Gastrocnemius medialis (tissue), 4 donors: ENCODE results near the gene CDC5L. TPM values are rescaled to one million over a fixed set of nuclear protein-coding genes. Genes with fewer than 3 reads are reported as not detected.
"Not testable (repeated sequence)": the region's sequence is repeated elsewhere in the genome, so short reads cannot be mapped to it uniquely, and the experiment has no call there.

Experiments used
- ATAC-seq, 2 donors: fragments of 150-250 bp; one replicate each; pipeline ENCODE4 v1.9.1; 2016
- DNase-seq, 2 donors: peaks; one replicate each; pipeline ENCODE4 v3.0.0-alpha.2; 2019
- H3K27ac ChIP-seq, 4 donors: fragments of 200-600 bp; sonication (generic); 1 replicate in 1 of 4; 2 replicates in 3 of 4; pipeline ENCODE4 v1.5.1; 2016 to 2018; ENCODE audit warnings: mild to moderate bottlenecking in 2 of 4, moderate library complexity in 1 of 4
- H3K27me3 ChIP-seq, 3 donors: fragments of 200-600 bp; sonication (generic) in 2 of 3; 1 replicate in 1 of 3; 2 replicates in 2 of 3; pipeline versions ENCODE4 v1.5.1 to v1.6.0; 2016 to 2019; ENCODE audit warnings: mild to moderate bottlenecking in 1 of 3, moderate library complexity in 1 of 3
- H3K36me3 ChIP-seq, 2 donors: fragments of 200-600 bp; sonication (generic) in 1 of 2; one replicate each; pipeline ENCODE4 v1.5.1; 2017 to 2018
- H3K4me1 ChIP-seq, 2 donors: fragments of 200-600 bp; sonication (generic) in 1 of 2; one replicate each; pipeline ENCODE4 v1.5.1; 2016 to 2017; ENCODE audit warnings: mild to moderate bottlenecking in 2 of 2
- H3K4me3 ChIP-seq, 4 donors: fragments of 200-600 bp; sonication (generic) in 3 of 4; 1 replicate in 1 of 4; 2 replicates in 3 of 4; pipeline ENCODE4 v1.5.1; 2016 to 2019; ENCODE audit warnings: mild to moderate bottlenecking in 2 of 4
- H3K9me3 ChIP-seq, 3 donors: fragments of 200-600 bp; sonication (generic) in 2 of 3; 1 replicate in 1 of 3; 2 replicates in 2 of 3; pipeline ENCODE4 v1.5.1; 2016 to 2019
- CTCF ChIP-seq, 5 experiments: fragments of 450-650 bp in 3 of 5; fragments of 200-600 bp in 2 of 5; sonication (generic) in 2 of 5; IDR thresholded peaks in 4 of 5; conservative IDR thresholded peaks in 1 of 5; 1 replicate in 4 of 5; 2 replicates in 1 of 5; pipeline ENCODE4 v1.5.1; 2016 to 2019; ENCODE audit warnings: antibody characterized with exemption in 5 of 5, mild to moderate bottlenecking in 3 of 5, moderate library complexity in 3 of 5
- POLR2A ChIP-seq, 2 donors: fragments of 450-650 bp; IDR thresholded peaks; one replicate each; pipeline ENCODE4 v1.6.1; 2017; ENCODE audit warnings: antibody characterized with exemption in 2 of 2, mild to moderate bottlenecking in 2 of 2, moderate library complexity in 2 of 2
- in situ Hi-C, 4 donors: fragments of 200-750 bp; cut with MboI; loops; one replicate each; pipeline versions ENCODE4 v1.15.0 to v1.8.0; 2017; ENCODE audit warnings: low sequenced_read_pairs in 4 of 4
- intact Hi-C: fragments of 100-400 bp; cut with DNase I; formaldehyde crosslinking; loops from one replicate; pipeline ENCODE4 v1.15.1; 2023; ENCODE audit warnings: low total_unique reads
- total RNA-seq, 4 donors: library from RNA; depleted of rRNA; stranded (reverse); fragments of >200 nt; gene quantifications; one replicate each; pipeline versions ENCODE4 v1.1.0 to v1.2.3, GENCODE V29; 2016

The CDC5L gene
- total RNA-seq, 4 donors from 2014 or later = 26.3 to 30.3 (median 27.7) TPM

- Histone ChIP-seq H3K27ac (no peak overlapping the region), H3K36me3 (peaks cover 0 to 41% of the 10 kb centered on the region in 2 donors), H3K4me3 (no peak overlapping the region), H3K4me1 (peaks cover 38 to 41% of the 10 kb centered on the region in 2 donors), H3K9me3 (peaks cover 0 to 3% (median 0%) of the 10 kb centered on the region in 3 donors), H3K27me3 (no peaks in the 10 kb centered on the region)
- in situ Hi-C loops = no loop called here
- intact Hi-C loops = no loop called here
- DNase-seq (no peak), ATAC-seq (no peak)
- TF ChIP-seq POLR2A (IDR thresholded peaks at IDR 0.05) = no peak
- no peak for TF ChIP-seq CTCF (IDR thresholded peaks at IDR 0.05 in 4 of 5, conservative IDR thresholded peaks at IDR 0.05 in 1 of 5)
Observed at GRCh38 chr6:44442833-44443444, 55.4 kb downstream of the CDC5L start.

GRCh38 chr6:44444853-44445252, 57.3 kb downstream of the CDC5L start:
- H3K36me3 ChIP-seq = peaks cover 0 to 48% of the 10 kb centered on the region in 2 donors
- H3K27ac ChIP-seq = no peak overlapping the region
- in situ Hi-C loops (no loop called here), intact Hi-C loops (no loop called here)
- DNase-seq = no peak
- no peak for TF ChIP-seq POLR2A (IDR thresholded peaks at IDR 0.05)
- no peak for TF ChIP-seq CTCF (IDR thresholded peaks at IDR 0.05 in 4 of 5, conservative IDR thresholded peaks at IDR 0.05 in 1 of 5)
- peaks cover 0 to 3% (median 0%) of the 10 kb centered on the region in 3 donors for H3K9me3 ChIP-seq
- ATAC-seq = no peak
- H3K27me3 ChIP-seq = no peaks in the 10 kb centered on the region
- H3K4me3 ChIP-seq = no peak overlapping the region
- peaks cover 23 to 27% of the 10 kb centered on the region in 2 donors for H3K4me1 ChIP-seq

GRCh38 chr6:44446626-44447300, 59.3 kb downstream of the CDC5L start:
- Histone ChIP-seq H3K27me3 (no peaks in the 10 kb centered on the region), H3K9me3 (peaks cover 0 to 3% (median 0%) of the 10 kb centered on the region in 3 donors), H3K27ac (no peak overlapping the region), H3K4me3 (no peak overlapping the region), H3K4me1 (peaks cover 14 to 16% of the 10 kb centered on the region in 2 donors), H3K36me3 (peaks cover 0 to 48% of the 10 kb centered on the region in 2 donors)
- intact Hi-C loops (no loop called here), in situ Hi-C loops (no loop called here)
- no peak for DNase-seq
- TF ChIP-seq POLR2A (IDR thresholded peaks at IDR 0.05) = no peak
- no peak for TF ChIP-seq CTCF (IDR thresholded peaks at IDR 0.05 in 4 of 5, conservative IDR thresholded peaks at IDR 0.05 in 1 of 5)
- no peak for ATAC-seq

- intact Hi-C loops, H3K27ac ChIP-seq, ATAC-seq, H3K27me3 ChIP-seq, H3K4me3 ChIP-seq, H3K9me3 ChIP-seq, DNase-seq, in situ Hi-C loops: not testable (repeated sequence)
- H3K36me3 ChIP-seq = peaks cover 0 to 33% of the 10 kb centered on the region in 2 donors
- peaks cover 14 to 15% of the 10 kb centered on the region in 2 donors for H3K4me1 ChIP-seq
Observed at GRCh38 chr6:44449181-44449580, 61.7 kb downstream of the CDC5L start.
